GM18499 (cell line): ENCODE measurements around the gene CORO2A.

Source experiments
- ATAC-seq: cut with Tn5 transposase; IDR thresholded peaks from one replicate; pipeline ENCODE4 v1.9.1; 2021; ENCODE audit warnings: moderate number of reproducible peaks; ENCODE audit not compliant: insufficient read depth, unreplicated experiment

Gene CORO2A

GRCh38 chr9:98222885-98223691, 30.7 kb upstream of the CORO2A start:
- ATAC-seq, result no peak

GRCh38 chr9:98220911-98221310, 28.5 kb upstream of the CORO2A start:
- ATAC-seq, result no peak

- no peak for ATAC-seq
Measured at GRCh38 chr9:98219794-98220370, 27.4 kb upstream of the CORO2A start.

- ATAC-seq, result no peak
Measured at GRCh38 chr9:98219364-98219716, 26.9 kb upstream of the CORO2A start.

GRCh38 chr9:98218562-98219363, 26.3 kb upstream of the CORO2A start:
- ATAC-seq, result no peak

GRCh38 chr9:98217255-98217654, 24.8 kb upstream of the CORO2A start:
- ATAC-seq, result no peak

GRCh38 chr9:98216391-98216790, 24.0 kb upstream of the CORO2A start:
- ATAC-seq, result no peak

GRCh38 chr9:98215821-98216220, 23.4 kb upstream of the CORO2A start:
- no peak for ATAC-seq

GRCh38 chr9:98215271-98215670, 22.8 kb upstream of the CORO2A start:
- ATAC-seq, result no peak

GRCh38 chr9:98214811-98215210, 22.4 kb upstream of the CORO2A start:
- ATAC-seq, result no peak

GRCh38 chr9:98211260-98211659, 18.8 kb upstream of the CORO2A start:
- no peak for ATAC-seq

- ATAC-seq, result no peak
Measured at GRCh38 chr9:98210435-98210834, 18.0 kb upstream of the CORO2A start.

GRCh38 chr9:98209530-98209929, 17.1 kb upstream of the CORO2A start:
- no peak for ATAC-seq

- ATAC-seq, result no peak
Measured at GRCh38 chr9:98208635-98209034, 16.2 kb upstream of the CORO2A start.

- no peak for ATAC-seq
Measured at GRCh38 chr9:98207606-98208005, 15.2 kb upstream of the CORO2A start.

- no peak for ATAC-seq
Measured at GRCh38 chr9:98206754-98207153, 14.3 kb upstream of the CORO2A start.

GRCh38 chr9:98204692-98205091, 12.3 kb upstream of the CORO2A start:
- no peak for ATAC-seq

GRCh38 chr9:98203153-98203552, 10.7 kb upstream of the CORO2A start:
- no peak for ATAC-seq

GRCh38 chr9:98202252-98202651, 9.8 kb upstream of the CORO2A start:
- ATAC-seq, result no peak

- ATAC-seq, result no peak
Measured at GRCh38 chr9:98201749-98202148, 9.3 kb upstream of the CORO2A start.

- ATAC-seq, result no peak
Measured at GRCh38 chr9:98201102-98201501, 8.7 kb upstream of the CORO2A start.
